ENCODE data around the gene RIC8B.
"Not testable (repeated sequence)": the region's sequence is repeated elsewhere in the genome, so short reads cannot be mapped to it uniquely, and the experiment has no call there.

RIC8B gene

DNA sequence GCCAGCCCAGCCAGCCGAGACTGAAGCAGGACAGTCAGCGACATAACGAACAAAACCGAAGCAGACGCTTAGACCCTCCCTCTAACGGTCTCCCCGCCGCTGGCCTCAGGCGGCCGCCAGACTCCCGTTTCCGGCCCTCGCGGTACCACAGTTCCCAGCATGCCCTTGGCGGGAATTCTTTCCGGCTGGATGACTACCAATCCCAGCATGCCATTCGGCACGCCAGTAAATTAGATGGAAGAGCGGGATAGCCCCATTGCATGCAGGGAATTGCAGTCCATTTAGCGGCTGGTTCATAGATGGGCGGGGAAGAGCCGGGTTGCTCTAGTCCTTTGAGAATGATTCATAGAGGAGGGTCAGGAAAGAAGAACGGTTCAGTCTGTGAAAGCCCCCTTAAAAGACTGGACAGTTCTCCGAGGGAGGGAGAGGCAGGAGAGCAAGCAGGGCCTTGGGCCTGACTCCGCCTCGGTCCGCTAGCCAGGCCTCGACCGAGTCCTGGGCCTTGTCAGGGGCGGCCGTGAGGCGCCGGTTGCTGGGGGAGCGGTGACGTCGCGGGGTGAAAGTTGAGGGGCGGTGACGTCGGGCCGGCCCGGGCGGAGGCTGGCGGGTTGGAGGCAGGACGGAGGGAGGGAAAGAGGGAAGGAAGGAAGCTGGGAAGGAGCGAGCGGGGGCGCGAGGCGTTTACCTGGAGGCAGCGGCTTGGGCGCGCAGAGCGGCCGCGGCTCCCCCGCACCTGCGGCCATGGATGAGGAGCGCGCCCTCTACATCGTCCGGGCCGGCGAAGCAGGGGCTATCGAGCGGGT, at the start of gene RIC8B:
TSS of gene RIC8B (plus strand) at position 678 of the 803 bp plus-strand sequence. CDS start at position 742, 64 bp downstream.
- H3K4me1 ChIP-seq: peaks cover 12% of the 10 kb centered on the region
- H3K9me3 ChIP-seq: no peaks in the 10 kb centered on the region
- H3K4me3 ChIP-seq: peak within 1 kb of the TSS; percentile 72
- no peaks in the 10 kb centered on the region for H3K36me3 ChIP-seq (replicated peaks)
- no peaks in the 10 kb centered on the region for H3K27me3 ChIP-seq (ENCODE audit: low read depth)
- DNase-seq (ENCODE audit: low spot score in 2 of 2): peak; percentile 97 to 98
- in situ Hi-C loops (cut with MboI; ENCODE audit: low sequenced_read_pairs): no loop called here

GRCh38 chr12:106724934-106725333, 49.5 kb upstream of the RIC8B start:
- in situ Hi-C loops (cut with MboI; ENCODE audit: low sequenced_read_pairs): no loop called here
- Histone ChIP-seq H3K27me3 (ENCODE audit: low read depth) (no peaks in the 10 kb centered on the region), H3K4me1 (no peaks in the 10 kb centered on the region), H3K36me3 (replicated peaks) (no peaks in the 10 kb centered on the region), H3K9me3 (no peaks in the 10 kb centered on the region), H3K4me3 (no peak overlapping the region)
- no peak for DNase-seq (ENCODE audit: low spot score in 2 of 2)

DNA sequence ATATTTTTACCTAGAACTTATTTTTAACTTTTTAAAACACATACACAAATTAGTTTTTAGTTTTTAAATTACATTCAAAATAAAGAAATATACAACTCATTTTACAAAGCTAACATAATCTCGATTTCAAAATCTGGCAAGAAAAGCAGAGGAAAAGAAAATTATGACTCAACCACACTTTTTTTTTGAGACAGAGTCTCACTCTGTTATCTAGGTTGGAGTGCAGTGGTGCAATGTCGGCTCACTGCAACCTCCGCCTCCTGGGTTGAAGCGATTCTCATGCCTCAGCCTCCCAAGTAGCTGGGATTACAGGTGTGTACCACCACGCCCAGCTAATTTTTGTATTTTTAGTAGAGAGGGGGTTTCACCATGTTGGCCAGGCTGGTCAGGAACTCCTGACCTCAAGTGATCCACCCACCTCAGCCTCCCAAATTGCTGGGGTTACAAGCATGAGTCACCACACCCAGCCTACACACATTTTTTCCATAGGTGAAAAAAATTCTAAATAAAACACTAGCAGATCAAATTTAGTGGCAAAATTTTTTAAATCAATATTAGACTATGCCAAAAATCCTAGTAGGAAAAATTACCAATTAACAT, 47.8 kb upstream of the RIC8B start:
- H3K4me1 ChIP-seq; H3K27me3 ChIP-seq (ENCODE audit: low read depth); H3K36me3 ChIP-seq (replicated peaks); H3K9me3 ChIP-seq; in situ Hi-C loops (cut with MboI; ENCODE audit: low sequenced_read_pairs); DNase-seq (ENCODE audit: low spot score in 2 of 2); H3K4me3 ChIP-seq: not testable (repeated sequence)

- in situ Hi-C loops (cut with MboI; ENCODE audit: low sequenced_read_pairs): no loop called here
- H3K36me3 ChIP-seq (replicated peaks): no peaks in the 10 kb centered on the region
- no peak for DNase-seq (ENCODE audit: low spot score in 2 of 2)
- H3K27me3 ChIP-seq (ENCODE audit: low read depth): no peaks in the 10 kb centered on the region
- H3K4me1 ChIP-seq: no peaks in the 10 kb centered on the region
- no peaks in the 10 kb centered on the region for H3K9me3 ChIP-seq
- H3K4me3 ChIP-seq: no peak overlapping the region
These were observed 44.9 kb upstream of the RIC8B start for GRCh38 chr12:106729611-106730010.

- DNase-seq (ENCODE audit: low spot score in 2 of 2): no peak
- Histone ChIP-seq H3K36me3 (replicated peaks) (no peaks in the 10 kb centered on the region), H3K9me3 (no peaks in the 10 kb centered on the region), H3K4me1 (no peaks in the 10 kb centered on the region), H3K4me3 (no peak overlapping the region), H3K27me3 (ENCODE audit: low read depth) (no peaks in the 10 kb centered on the region)
- in situ Hi-C loops (cut with MboI; ENCODE audit: low sequenced_read_pairs): no loop called here
These were observed 41.6 kb upstream of the RIC8B start for GRCh38 chr12:106732890-106733289.

- in situ Hi-C loops (cut with MboI; ENCODE audit: low sequenced_read_pairs): no loop called here
- no peaks in the 10 kb centered on the region for H3K4me1 ChIP-seq
- no peaks in the 10 kb centered on the region for H3K27me3 ChIP-seq (ENCODE audit: low read depth)
- no peak for DNase-seq (ENCODE audit: low spot score in 2 of 2)
- H3K4me3 ChIP-seq: no peak overlapping the region
- H3K9me3 ChIP-seq: no peaks in the 10 kb centered on the region
- H3K36me3 ChIP-seq (replicated peaks): no peaks in the 10 kb centered on the region
These were observed 40.8 kb upstream of the RIC8B start for GRCh38 chr12:106733660-106734059.

DNA sequence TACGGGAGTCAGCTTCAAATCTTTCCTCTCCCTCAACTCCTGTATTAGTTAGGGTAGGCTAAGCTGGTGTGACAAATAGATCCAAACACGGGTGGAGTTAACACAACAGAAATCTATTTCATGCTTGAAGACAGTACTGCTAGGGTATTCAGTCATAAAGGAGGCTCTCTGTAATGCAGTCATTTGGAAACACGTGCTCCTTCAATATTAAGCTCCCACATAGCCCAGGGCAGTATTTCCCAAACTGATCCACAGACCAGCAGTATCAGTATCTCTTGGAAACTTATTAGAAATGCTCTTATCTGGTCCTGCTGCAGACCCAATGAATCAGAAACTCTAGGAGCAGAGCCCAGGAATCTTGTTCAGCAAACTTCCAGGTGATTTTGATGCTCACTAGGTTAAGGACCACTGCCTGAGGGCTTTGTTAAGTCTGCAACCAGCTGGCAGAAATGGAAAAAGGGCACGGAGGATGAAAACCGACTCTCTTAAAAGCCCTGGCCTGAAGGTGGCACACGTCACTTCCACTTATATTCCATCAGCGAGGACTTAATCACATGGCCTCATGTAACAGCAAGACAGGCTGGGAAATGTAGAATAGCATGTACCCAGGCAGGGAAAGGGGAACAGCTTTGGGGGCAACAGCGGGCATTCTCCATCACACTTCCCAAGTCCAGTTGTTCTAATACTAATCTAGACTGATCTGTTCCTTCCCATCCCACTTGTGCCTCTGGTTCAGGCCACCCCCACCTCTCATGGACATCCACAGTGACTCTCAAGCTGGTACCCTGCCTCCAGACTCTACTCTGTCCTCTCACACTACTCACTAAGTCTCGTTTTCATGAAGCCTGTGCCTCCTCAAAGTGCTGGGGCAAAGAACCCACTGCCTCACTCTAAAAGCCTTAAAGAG, 38.2 kb upstream of the RIC8B start:
- Histone ChIP-seq H3K9me3 (no peaks in the 10 kb centered on the region), H3K27me3 (ENCODE audit: low read depth) (no peaks in the 10 kb centered on the region), H3K4me3 (no peak overlapping the region), H3K4me1 (no peaks in the 10 kb centered on the region), H3K36me3 (replicated peaks) (no peaks in the 10 kb centered on the region)
- in situ Hi-C loops (cut with MboI; ENCODE audit: low sequenced_read_pairs): no loop called here
- no peak for DNase-seq (ENCODE audit: low spot score in 2 of 2)

GRCh38 chr12:106739318-106739717, 35.2 kb upstream of the RIC8B start:
- in situ Hi-C loops (cut with MboI; ENCODE audit: low sequenced_read_pairs): no loop called here
- H3K4me1 ChIP-seq: peaks cover 5% of the 10 kb centered on the region
- H3K36me3 ChIP-seq (replicated peaks): no peaks in the 10 kb centered on the region
- no peaks in the 10 kb centered on the region for H3K27me3 ChIP-seq (ENCODE audit: low read depth)
- DNase-seq (ENCODE audit: low spot score in 2 of 2): no peak
- H3K4me3 ChIP-seq: no peak overlapping the region
- H3K9me3 ChIP-seq: no peaks in the 10 kb centered on the region

DNA sequence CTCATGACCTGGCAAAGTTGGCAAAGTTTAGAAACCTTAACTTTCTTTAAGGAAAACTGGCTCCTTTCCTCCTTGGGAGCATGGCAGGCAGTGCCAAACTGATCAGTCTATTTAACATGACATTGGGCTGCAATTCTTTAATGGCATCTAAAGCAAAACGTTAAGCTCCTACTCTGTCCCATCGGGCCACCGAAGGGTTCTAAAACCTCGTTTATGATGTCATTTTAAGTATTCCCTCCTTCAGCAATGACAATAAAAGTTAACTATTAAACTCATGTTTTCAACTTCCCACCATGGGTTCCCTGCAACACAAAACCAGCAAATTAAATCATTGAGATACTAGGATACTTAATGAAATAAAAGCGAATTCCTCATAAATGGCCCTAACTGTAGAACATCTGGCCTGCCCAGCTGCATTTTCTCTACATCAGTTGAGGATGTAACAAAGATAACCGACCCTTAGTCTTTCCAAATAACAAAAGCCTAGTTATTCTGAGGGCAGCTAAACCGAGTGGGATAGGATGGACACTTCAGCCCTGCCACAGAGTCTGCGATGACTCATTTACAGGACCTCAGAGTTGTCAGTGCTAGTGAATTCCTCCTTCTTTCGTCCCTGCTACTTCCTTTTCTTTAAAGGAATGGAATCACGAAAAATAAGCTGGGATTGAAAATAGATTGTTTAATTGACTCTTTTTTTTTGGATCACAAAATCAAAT, 34.5 kb upstream of the RIC8B start:
- H3K4me1 ChIP-seq: peaks cover 11% of the 10 kb centered on the region
- no peaks in the 10 kb centered on the region for H3K9me3 ChIP-seq
- in situ Hi-C loops (cut with MboI; ENCODE audit: low sequenced_read_pairs): no loop called here
- no peak overlapping the region for H3K4me3 ChIP-seq
- no peaks in the 10 kb centered on the region for H3K27me3 ChIP-seq (ENCODE audit: low read depth)
- no peak for DNase-seq (ENCODE audit: low spot score in 2 of 2)
- H3K36me3 ChIP-seq (replicated peaks): no peaks in the 10 kb centered on the region

DNA sequence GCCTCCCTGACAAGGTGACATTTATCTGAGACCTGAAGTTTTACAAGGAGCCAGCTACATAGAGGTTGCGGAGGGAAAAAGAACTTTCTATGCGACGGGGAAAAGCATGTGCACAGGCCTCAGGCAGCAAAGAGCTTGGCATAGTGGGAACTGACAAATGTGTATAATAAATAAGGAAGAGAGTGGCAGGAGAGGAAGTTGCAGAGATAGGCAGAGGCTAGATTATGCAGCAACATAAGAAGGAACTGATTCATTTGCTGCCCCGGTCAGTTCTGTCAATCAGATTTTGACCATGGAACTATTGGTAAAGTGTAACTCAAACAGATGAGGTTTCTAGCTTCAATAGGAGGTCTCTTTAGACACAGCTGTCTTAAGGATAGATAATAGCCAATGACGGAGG, 33.7 kb upstream of the RIC8B start:
- in situ Hi-C loops (cut with MboI; ENCODE audit: low sequenced_read_pairs): no loop called here
- no peaks in the 10 kb centered on the region for H3K36me3 ChIP-seq (replicated peaks)
- no peak overlapping the region for H3K4me3 ChIP-seq
- peaks cover 19% of the 10 kb centered on the region for H3K4me1 ChIP-seq
- no peak for DNase-seq (ENCODE audit: low spot score in 2 of 2)
- H3K9me3 ChIP-seq: no peaks in the 10 kb centered on the region
- no peaks in the 10 kb centered on the region for H3K27me3 ChIP-seq (ENCODE audit: low read depth)

DNA sequence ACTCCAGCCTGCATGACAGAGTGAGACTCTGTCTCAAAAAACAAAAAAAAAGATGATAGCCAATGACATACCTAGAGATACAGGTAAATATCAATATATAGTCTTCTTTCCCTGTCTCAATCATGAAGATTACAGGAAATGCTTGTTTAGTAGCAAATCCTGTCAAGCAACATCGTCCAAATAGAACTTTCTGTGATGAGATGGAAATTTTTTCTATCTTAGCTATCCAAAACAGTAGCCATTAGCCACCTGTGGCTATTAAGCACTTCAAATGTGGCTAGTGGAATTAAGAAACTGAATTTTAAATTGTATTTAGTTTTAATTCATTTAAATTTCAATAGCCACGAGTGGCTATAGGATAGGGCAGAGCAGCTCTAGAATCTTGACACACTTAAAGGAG, 33.2 kb upstream of the RIC8B start:
- Histone ChIP-seq H3K36me3 (replicated peaks) (no peaks in the 10 kb centered on the region), H3K9me3 (no peaks in the 10 kb centered on the region), H3K4me3 (no peak overlapping the region), H3K4me1 (peaks cover 19% of the 10 kb centered on the region), H3K27me3 (ENCODE audit: low read depth) (no peaks in the 10 kb centered on the region)
- in situ Hi-C loops (cut with MboI; ENCODE audit: low sequenced_read_pairs): no loop called here
- DNase-seq (ENCODE audit: low spot score in 2 of 2): no peak

DNA sequence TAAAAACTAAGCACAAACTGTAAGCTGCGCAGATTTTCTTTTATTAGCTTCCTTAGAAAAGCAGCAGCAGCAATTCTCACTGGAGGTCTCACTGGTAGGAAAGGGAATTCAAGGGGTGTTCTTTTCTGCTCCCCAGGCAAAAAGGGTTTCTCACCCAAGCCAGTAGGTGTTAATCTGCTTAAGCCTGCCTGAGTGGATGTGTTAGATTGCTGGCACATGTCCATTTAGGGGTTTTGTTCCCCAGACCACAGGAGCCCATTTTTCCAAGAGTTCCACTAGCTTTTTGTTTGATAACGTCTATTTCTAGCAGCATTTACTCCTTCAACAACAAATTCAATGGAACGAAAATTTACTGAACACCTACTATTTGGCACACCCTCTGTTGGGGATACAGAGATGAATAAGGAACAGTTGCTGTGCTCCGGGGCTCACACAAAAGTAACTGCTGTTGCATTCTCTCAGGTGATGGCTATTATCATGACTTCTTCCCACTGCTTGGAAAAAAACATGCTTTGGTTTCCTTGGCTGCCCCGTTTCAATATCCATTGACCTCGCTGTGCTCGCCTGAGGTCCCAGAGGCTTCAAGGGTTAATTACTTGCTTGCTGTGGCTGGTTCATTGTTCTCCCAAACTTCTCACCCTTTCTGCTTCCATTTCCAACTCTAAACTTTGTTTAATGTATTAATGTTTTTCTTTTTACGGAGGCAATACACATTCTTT, 31.1 kb upstream of the RIC8B start:
- Histone ChIP-seq H3K4me3 (no peak overlapping the region), H3K27me3 (ENCODE audit: low read depth) (no peaks in the 10 kb centered on the region), H3K36me3 (replicated peaks) (no peaks in the 10 kb centered on the region), H3K4me1 (peaks cover 19% of the 10 kb centered on the region), H3K9me3 (no peaks in the 10 kb centered on the region)
- in situ Hi-C loops (cut with MboI; ENCODE audit: low sequenced_read_pairs): no loop called here
- no peak for DNase-seq (ENCODE audit: low spot score in 2 of 2)

- Histone ChIP-seq H3K36me3 (replicated peaks) (no peaks in the 10 kb centered on the region), H3K27me3 (ENCODE audit: low read depth) (no peaks in the 10 kb centered on the region), H3K4me1 (peaks cover 19% of the 10 kb centered on the region), H3K4me3 (no peak overlapping the region), H3K9me3 (no peaks in the 10 kb centered on the region)
- DNase-seq (ENCODE audit: low spot score in 2 of 2): peak in 1 of 2 experiments; percentile 41
- in situ Hi-C loops (cut with MboI; ENCODE audit: low sequenced_read_pairs): no loop called here
These were observed 29.9 kb upstream of the RIC8B start for GRCh38 chr12:106744600-106744999.
